GM12801 (cell line): Measurements from ENCODE around the gene FHOD1.

Experiments
- TF ChIP-seq, protein P1 (sequence below): IDR thresholded peaks from one replicate; pipeline ENCODE4 v1.5.1; 2011; ENCODE audit warnings: control low read depth; ENCODE audit not compliant: insufficient read length; ENCODE audit errors: extremely low read depth

The FHOD1 gene

DNA sequence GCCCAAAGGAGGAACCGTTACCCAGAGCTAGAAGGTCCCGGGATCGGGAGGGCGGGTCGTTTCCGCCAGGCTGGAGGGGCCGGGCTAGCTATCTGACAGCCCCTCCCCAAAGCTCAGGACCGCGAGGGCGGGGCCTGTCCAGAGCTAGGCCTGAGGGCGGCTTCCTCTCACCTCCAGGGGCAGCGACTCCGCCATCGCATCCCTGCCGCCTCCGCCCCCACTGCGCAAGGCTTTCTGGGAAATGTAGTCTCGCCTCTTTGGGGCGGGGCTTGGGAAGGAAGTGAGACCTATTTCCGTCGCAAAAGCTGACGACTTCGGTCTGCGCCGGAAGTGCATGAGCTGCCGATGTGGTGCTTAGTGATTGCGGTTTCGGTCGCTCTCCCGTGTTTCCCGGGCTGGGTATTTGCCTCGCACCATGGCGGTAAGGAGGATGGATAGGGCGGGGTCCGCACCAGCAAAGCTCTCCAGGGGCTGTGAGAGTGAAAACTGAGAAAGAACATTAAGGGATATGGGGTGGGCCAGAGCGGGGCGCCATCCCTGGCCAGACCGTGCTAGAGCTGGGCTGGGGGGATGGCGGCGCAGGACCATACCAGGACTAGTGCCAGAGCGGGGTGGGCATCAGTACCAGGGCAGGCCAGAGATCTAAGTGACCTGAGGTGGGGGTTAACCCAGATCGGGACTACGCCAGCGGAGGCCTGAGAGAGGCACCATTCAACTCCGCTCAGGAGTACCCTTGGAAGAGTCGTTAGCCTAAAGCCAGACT lies 20.3 kb downstream of the FHOD1 start, which contains the start of gene TMEM208:
TSS of gene TMEM208 (plus strand) at position 327 of the 763 bp plus-strand sequence. CDS start at position 416, 89 bp downstream.
- TF ChIP-seq, protein P1, sequence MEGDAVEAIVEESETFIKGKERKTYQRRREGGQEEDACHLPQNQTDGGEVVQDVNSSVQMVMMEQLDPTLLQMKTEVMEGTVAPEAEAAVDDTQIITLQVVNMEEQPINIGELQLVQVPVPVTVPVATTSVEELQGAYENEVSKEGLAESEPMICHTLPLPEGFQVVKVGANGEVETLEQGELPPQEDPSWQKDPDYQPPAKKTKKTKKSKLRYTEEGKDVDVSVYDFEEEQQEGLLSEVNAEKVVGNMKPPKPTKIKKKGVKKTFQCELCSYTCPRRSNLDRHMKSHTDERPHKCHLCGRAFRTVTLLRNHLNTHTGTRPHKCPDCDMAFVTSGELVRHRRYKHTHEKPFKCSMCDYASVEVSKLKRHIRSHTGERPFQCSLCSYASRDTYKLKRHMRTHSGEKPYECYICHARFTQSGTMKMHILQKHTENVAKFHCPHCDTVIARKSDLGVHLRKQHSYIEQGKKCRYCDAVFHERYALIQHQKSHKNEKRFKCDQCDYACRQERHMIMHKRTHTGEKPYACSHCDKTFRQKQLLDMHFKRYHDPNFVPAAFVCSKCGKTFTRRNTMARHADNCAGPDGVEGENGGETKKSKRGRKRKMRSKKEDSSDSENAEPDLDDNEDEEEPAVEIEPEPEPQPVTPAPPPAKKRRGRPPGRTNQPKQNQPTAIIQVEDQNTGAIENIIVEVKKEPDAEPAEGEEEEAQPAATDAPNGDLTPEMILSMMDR, result no peak

DNA sequence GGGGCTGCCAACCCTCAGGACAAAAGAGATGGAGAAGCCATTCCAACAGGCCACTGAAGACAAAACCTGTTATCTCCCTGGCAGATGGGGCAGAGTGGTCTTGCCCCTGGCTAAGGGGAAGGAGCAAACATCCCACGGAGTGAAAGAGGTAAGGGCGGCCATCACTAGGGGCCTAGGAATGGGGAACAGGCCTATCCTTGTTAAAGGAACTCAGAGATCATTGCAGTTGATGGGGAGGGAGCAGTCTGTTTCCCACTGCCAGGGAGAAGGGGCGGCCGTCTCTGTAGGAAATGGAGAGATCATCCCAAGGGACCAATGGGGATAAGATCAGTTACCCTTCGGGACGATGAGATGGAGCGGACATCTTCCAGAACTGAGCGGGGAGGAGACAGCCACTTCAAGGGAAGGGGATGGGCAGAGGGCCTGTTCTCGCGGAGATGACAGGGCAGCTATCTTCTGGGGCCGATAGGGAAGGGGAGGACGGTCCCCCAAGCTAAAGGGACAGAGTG lies 20.9 kb downstream of the FHOD1 start:
- TF ChIP-seq, protein P1, result no peak

DNA sequence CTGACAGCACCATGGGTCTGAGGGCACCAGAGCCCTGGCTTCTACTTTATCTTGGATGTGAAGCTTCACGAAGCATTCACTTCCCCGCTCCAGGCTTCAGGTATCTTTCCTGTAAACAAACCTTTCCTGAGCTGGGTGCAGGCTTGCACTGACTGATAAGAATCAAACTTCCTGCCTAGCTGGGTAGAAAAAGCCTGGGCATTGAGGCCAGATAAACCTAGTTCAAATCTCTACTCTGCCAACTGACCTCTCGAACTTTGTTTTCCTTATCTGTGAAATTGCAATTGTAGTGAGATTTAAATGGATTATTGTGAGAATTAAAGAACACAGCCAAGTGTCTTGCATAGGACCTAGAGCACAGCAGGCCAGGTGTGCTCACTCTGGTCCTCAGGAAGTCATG lies 23.3 kb downstream of the FHOD1 start:
- TF ChIP-seq, protein P1, result no peak

DNA sequence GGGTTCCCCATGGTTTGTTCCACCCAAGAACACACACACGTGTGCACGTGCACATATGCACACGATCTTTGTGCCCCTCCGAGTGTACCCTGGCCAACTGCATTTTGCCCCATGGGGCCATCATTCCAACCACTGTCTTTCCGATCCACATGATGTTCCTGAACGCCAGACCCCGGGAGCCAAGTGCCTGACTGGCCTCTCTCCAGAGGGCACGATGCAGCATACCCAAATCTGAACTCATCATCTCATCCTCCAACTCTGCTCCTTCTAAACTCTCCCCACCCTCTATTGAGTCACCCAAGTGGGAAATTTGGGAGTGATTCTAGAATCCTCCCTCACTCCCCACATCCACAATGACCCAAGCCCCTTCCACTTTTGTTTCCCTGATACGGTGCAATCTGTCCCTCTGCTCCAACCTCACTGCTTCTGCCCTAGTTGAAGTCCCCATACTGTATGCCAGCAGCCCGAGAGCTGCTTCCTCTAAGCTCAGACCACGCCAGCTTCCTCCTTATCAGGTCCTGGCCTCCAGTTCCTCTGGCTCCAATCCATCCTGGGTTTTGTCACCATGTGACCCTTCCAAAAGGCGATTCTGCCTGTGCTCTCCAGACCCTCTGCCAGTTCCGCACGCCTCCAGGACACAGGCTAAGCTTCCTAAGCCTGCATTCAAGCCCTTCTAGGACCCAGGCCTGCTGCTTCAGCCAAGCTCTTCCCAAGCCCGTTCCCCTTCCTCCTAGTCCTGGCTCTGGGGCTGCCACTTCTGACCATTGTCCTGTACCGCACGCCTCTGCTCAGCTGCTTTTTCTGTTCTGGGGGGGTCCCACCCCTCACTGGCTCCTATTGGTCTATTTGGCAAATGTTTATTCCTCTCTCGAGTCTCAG lies 30.4 kb downstream of the FHOD1 start:
- TF ChIP-seq, protein P1, result no peak

DNA sequence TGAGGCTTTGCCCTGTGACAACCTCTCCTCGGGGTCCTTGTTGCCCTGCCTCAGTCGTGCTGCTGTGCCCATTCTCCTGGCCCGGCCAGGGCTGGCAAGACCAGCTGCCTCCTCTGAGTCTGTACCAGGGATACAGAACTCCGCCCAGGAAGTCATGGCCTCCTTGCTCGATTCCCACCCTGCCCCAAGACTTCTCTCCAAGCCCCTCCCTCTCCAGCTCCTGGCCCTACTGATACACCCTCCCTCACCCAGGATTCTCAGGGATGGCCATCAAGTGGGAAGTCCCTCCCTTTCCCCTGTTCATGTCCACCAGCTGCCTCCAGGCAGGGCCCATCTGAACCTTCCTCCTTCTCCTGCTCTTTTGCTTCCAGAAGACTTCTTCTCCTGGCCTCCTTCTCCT lies 31.6 kb downstream of the FHOD1 start:
- TF ChIP-seq, protein P1, result no peak

DNA sequence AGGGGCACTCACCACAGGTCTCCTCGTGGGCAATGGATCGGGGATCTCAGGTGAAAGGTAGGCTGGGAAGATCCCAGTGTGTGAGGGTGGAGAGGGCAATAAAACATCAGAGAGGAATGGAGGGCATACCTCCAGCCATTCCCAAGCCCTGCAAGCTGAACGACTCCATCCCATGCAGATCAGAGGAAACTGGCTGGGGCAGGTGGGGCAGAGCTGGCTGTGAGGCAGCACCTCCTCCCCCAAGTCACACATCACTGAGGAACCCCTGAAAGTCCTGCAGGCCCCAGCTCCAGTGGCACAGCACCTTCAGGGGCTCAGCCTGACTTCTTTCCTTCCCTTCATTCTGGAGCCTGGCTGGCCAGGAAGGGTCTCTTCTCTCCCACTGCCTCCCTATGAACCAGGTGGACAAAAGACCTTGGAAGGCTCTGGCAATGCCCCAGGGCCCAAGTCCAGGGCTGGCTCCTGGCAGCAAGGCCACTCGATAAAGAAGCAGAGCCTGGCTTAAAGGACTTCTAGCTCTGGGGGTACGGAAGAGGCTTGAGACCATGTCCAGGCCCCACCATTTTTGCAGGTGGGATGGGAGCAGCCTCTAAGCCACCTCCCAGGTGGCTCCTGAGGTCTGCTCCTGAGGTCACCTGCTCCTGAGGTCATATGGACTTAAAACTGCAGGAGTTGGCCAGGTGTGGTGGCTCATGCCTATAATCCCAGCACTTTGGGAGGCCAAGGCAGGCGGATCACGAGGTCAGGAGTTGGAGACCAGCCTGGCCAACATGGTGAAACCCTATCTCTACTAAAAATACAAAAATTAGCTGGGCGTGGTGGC lies 33.9 kb downstream of the FHOD1 start:
- TF ChIP-seq, protein P1, result no peak
